HG03439 (cell line): ENCODE measurements around the gene TNIK.

ENCODE experiments used
- ATAC-seq: cut with Tn5 transposase; IDR thresholded peaks from one replicate; pipeline ENCODE4 v1.9.1; 2021; ENCODE audit warnings: mild to moderate bottlenecking, moderate library complexity; ENCODE audit not compliant: unreplicated experiment

The TNIK gene

DNA sequence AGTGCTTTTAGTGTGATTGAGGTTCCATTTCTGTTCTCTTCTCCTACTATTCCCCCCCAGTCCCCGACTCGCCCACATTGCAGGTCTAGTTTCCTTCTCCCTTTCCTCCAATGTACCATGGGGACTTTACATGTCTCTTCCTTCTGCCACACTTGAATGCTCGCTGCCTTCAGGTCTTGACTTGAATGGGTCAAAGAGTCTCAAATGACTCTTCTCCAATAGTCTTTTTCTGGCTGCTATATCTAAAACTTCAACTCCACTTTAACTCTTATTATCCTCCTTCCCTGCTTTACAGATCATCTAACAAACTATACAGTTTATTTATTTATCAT is 219.7 kb downstream of the TNIK start:
- ATAC-seq = no peak

DNA sequence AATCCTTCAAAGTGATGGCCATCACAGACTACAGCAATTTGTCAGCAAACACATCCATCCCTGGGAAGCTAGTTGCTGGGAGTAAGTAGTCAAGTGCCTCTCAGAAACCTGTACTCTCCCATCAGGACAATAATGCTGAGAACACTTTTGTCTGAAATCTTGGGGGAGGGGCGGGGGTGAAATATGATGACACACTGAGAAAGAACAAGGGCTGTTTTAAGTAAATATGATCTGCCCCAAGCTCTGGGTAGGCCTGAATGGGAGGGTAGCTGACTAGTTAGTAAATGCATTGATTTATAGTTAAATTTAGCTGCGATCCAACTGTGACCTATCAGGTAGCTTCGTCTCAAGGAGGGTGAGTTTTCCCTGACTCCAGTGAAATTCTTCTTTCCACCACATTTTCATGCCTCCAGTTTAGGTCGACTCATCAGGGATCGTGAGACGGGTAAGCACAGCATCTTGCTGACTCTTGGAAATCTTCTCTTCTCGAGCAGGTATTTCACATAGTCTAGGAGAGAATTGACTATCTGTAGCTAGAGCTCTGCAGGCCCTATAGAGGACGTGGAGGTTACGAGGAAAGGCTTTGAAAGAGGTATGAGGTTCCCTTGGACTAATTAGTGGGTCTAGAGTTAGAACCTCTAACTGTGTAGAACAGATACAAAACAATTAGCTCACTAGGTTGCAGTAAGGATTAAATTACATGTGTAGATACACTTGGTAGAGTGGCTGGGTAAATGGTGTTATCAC is 220.3 kb downstream of the TNIK start:
- no peak for ATAC-seq

DNA sequence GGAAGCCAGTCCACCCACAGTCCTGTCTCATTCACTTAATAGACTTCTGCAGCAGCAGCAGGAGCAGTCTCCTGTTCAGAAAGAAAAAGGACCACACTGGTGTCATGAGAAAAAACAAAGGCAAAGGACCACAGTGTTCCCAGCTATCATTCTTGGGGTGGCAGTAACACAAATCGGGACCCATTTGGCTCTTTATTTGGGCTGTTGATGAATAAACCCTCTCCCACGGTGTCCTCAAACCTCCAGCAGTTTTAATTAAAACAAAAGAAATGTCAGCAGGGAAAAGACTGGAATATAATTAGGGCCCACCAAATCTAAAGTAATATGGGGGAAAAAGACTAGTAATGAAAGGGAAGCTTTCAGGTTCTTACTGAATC is 223.2 kb downstream of the TNIK start:
- no peak for ATAC-seq

DNA sequence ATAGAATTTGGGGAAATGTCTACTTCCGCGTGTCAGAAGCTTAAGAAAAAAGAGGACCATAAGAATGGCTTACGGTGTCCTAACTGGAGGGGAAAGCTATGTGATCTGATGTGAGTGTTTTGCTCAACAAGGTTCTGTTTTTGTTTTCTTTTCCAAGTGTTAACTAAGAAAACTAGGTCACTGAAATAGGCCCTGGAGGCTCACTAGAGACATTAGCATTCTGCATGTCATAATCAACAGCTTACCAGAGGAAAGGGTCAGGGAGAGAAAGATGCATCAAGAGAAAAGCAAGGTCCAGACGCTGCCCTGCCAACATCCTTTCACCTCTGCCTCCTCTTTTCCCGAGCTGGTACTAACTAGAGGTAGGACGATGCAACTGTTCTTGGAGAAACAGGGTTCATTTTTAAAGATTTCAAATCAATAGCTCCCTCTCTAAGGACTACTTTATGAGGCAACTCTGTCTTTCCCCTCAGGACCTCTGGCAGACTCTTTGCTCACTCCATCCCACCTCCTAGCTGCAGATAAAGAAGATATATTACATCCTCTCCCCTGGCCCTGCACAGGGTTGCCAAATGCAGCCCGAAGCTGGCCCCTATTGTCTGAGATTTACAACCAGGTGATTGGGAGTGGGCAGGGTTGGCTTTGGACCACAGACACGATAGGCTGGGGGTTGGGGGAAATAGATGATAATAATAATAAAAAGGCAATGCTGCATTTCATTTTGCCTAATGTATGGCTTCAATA is 223.8 kb downstream of the TNIK start:
- no peak for ATAC-seq

DNA sequence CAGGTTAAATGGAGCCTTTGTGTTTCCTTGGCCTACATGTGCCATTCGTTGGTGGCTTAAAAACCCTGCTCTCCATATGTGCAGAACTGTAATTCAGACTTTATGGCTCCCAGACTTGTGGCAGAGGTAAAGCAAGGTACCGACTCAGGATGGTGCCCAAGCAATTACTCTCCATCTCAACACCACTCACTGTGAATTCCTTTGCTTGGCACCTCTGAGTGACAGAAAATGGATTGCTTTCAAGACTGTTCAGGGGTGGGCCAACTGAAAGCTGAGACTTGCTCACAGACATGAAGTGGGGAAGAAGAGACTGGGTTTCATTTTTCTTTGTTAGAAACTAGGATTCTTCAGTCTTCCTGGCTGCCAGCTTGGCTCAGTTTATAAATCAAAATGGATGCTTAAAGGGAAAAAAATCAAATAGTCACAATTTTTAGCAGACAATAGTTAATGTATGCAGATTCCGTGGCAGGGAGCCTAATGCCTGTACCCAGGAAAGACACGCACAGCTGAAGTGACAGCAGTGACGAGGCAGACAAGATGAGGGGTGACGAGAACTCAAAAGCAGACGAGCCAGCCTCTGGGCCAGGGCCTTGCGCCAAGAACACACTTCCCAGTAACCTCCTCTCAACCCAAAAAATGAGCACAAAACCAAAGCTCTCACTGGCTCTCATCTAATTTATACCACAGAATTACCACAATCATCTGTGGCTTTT is 225.8 kb downstream of the TNIK start:
- no peak for ATAC-seq

DNA sequence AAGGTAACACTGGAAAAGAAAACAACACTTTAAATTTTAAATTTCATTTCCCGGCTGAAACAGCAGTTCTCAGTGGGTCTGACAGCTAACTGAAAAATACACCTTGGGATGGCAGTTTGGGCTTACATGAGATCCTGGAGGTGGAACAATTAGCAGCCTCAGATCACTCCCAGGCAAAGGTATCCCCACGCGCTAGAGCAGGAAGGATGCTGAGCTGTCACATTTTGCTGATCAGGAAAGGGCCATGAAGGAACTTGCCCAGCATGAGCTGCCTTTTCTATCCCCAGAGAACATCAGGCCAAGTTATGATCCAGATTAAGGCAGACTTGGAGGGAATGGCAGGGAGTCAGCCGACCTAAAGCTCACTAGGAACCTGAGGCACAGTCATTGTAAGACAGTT is 228.8 kb downstream of the TNIK start:
- no peak for ATAC-seq

DNA sequence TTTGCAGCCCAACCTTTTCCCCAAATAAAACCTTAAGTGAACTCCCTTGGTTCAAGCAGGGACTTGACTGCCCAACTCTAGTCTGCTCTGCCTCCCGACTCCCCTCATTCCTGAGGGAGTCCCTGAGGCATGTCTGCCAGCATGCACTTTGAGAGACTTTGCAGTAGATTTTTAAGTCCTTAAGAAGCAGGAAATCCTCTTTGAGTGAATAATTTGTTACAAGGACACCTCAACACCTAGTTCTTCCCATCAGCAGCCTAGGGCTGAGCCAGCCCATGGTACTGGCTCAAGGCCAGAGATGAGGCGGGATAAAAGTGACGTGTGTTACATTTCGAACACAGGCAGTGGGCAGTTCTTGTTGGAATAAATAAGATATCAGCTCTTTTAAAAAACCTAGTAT is 229.3 kb downstream of the TNIK start:
- no peak for ATAC-seq

DNA sequence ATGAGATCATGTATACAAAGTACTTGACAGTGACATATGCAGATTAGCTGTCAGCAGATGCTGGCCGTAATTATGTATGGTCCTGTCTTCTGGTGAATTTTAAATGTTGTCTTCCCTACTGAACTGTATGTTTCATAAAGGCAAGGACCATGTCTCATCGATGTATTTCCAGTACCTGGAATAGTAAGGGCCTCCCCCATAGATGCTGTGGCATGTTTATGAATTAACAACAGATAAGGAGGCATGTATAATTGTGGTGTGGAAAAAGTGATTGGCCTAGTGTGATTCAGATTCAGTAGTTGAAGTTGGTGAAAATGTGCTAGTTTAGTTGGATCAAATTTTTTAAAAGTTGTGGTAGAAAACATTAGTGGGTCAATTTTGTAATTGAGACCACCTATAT is 231.0 kb downstream of the TNIK start:
- ATAC-seq = no peak

DNA sequence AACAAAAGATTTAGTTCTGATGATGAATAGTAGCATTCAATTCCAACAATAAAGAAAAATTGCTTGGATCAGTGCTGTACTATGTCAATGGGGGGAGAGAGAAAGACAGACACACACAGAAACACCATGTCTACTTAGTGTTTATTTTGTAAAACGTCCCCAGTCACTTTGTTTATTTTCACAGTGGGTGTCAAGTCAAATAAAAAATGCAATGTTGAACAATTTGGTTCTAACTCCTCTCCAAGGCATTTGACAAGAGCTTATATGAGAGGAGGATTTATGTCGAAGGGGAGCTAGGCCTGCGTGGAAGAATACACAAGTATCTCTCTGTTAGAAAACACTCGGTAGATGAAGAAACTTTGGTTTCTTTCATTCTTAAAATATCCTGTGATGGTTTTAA is 232.0 kb downstream of the TNIK start:
- ATAC-seq = no peak

DNA sequence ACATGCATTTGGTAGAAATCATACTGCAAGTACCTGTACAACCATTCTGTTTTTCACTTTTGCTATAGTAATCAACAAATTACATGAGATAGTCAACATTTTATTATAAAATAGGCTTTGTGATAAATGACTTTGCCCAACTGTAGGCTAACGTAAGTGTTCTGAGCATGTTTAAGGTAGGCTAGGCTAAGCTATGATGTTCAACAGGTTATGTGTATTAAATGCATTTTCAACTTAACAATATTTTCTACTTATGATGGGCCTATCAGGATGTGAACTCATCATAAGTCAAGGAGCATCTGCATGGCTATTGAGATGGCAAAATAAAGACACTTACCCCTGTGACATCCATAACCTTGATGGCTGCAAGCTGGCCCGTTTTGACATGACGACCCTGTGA is 232.4 kb downstream of the TNIK start:
- no peak for ATAC-seq

DNA sequence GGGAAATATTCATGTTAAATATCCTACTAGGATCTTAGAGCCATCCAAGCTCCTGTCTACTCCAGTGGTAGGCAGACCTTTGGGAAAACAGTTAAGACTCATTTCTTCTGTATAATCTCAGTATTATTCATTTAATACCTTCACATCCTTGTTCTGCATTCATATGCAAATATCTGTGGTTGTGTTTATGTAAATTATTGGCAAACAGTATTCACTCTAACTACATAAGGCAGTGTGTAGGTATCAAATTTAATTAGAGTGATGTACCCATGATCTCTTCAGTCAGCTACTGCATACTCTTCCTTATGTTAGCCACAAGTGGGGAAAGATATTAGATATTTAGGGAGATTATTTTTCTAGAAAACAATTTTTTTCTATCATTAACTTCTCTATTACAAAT is 232.8 kb downstream of the TNIK start:
- no peak for ATAC-seq

DNA sequence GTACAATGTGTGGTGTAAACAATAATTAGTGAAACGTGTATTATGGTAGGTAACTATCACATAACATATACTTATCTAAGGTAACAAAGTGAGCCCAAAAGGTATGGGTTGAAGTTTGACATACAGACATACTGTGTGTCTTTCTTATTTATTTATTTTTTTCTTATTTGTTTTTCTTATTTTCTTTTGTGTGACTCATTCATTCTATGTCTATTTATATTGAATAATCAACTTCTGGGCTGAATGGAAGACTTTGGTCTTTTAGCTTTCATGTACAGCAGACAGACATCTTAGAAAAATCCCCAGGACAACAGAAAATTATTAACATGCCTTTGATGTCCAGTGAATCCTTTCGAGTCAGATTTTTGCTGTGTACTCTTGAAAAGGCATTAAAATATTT is 233.4 kb downstream of the TNIK start:
- ATAC-seq = no peak

DNA sequence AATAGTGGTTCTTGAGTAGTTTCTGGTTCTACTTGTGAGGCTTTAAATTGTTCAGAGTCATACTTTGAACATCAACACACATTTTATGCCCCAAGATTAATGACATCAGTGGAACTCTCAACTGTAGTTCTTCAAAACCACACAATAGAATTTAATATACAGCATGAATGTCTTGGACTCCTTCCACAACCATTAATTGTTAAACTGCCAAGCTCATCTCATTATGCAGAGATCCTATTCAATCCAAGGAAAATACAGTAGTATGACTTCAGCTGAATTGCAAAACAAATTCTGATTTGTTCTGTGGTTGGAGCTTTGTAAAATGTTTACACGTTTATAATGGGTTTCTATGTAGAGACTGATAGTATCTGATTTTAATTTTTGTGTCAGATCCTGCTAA is 234.5 kb downstream of the TNIK start:
- no peak for ATAC-seq

DNA sequence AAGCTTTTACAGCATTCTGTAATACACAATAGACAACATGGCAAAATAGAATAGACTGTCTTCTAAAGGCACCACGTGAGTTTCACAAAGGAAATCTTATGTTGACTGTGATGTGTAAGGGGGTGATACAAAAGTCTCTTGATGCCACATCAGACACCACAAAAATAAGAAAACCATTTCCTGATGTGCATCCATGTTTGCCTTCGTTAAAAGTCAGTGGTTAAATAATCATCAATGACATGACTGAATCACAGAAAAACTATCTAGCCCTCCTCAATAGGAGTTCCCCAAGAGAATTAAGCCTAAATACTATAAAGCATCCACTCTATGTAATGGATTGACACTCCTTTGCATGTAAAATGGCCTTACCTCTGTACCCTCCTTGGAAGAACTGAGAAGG is 235.0 kb downstream of the TNIK start:
- no peak for ATAC-seq

DNA sequence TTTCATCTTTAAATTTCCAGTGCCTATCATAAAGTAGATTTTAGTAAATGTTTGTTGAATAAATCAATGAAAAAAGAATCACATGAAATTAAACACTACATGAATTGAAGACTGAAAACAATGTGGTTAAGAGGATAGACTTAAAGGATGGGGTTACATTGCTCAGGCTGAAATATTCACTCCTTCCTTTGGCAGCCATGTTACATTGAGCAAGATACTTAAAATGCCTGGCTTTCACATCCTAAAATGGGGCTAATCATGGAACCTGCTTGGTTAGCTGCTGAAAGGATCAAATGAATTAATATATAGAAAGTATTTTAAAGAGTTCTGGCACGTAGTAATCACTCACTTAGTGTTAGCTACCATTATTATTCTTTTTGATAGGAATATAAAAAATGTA is 236.8 kb downstream of the TNIK start:
- no peak for ATAC-seq

DNA sequence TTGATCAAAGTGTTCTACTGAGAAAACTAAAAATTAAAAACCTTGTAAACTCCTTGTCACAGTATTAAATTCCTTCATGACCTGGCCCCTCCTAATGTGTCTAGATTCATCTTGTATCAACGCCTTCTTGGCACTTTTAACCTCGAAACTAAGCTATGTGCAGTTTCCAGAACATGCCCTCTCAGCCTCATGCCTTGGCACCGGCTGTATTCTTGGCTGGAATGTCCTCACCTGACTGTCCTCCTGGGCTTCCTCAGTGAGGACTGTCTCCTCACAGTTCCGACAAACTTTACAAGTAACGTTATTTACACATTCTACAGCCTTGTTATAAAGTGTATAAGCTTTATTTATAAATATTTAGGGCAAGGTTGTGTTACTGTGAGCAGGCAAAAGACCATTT is 237.2 kb downstream of the TNIK start:
- ATAC-seq = no peak

DNA sequence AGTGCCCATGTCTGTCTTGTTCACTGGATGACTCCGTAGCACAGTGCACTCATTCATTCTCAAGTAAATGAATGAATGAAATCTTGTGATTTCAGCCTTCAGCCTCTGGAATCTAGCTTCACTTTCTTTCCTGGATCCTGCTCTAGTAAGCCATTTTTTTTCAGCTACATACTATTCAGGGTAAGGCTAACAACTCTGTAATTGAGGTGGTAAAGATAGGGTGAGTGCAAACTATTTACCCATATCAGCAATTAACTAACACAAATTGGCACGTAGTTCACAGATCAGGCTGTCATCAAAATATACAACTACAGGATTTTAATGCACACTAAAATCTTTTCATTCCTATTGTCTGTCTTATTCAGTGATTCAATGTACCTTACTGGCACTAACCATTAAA is 238.6 kb downstream of the TNIK start:
- no peak for ATAC-seq

DNA sequence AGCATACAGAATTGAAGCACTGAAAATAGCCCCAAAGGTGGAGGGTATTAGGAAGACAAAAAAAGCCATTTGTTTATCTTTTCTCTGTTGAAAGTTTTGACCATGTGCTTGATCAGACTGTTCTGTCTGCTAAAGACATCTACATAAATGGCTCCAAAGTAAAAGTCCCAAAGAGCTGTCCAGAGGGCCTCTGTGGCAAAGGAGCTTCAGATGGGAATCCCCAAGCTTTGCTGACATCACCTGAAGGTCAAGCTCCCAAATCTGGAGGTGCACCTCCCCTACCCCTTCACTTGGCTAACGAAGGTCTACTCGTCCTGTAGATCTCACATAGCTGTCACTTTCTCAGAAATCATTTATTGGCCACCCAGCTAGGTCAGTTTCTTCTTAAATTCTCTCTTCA is 239.1 kb downstream of the TNIK start:
- no peak for ATAC-seq

DNA sequence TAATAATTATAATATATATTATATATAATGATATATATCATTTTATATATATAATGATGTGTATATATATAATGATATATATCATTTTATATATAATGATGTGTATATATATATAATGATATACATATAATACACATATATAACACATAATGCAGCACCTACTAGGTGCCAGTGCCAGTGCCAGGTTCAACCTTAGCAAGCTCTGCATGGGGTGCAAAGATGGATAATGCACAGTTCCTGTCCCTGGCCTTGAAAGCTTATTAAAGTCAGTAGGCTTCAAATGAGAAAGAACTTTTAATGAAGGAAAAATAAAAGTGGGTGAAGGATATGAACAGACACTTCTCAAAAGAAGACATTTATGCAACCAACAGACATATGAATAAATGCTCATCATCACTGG is 240.9 kb downstream of the TNIK start:
- no peak for ATAC-seq

DNA sequence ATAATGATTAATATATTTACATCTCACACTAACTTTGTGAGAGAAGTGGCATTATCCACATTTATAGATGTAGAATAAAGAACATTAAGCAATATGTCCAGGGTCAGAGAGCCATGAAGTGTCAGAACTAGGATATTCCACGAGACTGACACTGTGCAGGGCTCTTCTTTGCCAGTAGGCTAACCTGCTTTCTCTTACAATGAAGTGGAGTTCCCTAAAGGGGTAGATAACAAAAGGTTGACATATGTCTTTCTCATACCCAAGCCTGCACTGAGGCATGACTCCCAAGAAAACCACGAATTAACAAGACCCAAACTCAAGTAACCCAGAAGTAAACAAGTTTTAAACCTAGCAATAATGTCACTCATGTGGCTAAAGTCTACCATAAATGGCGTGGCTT is 242.1 kb downstream of the TNIK start:
- no peak for ATAC-seq

DNA sequence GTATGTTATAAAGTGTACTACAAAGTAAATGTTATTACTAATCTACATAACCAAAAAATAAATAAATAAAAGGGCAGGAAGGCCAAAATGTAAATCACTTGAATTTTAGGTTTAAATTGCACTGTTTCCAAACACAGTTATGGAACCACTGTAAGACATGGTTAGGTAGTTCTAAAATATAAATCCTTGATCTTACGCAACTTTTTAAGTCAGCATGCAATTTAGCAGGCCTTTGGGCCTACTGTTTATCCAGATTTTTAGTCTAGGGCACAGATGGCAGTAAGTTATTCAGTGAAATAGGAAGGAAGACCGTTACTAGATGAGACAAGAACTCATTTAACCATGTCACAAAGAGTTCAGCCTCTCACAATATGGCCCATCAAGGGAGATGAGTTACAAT is 246.3 kb downstream of the TNIK start:
- no peak for ATAC-seq

DNA sequence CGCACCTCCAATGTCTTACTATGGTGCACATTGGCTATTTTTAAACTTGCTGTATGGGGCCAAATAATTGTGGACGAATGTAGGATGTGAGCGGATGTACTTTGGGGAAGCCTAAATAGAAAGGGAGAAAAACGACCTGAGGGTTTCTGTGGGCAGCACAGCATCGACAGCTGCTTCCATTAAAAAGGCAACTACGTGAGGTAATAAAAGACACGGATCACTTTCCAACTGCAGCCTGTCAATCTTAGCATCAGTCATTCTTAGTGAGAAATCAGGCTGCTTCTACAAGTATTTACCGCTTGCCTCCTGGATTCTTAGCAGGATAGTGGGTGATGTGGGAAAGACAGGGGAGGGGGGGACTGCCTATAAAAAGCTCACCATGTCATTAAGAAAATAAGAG is 247.0 kb downstream of the TNIK start:
- ATAC-seq = no peak
